ENCODE results near the gene TNK2. TPM values are rescaled to one million over a fixed set of nuclear protein-coding genes. Genes with fewer than 3 reads are reported as not detected.
A peak's percentile ranks its signal among the peaks of the same experiment; 100 is the strongest.

Gene TNK2
- total RNA-seq, 2 experiments from 2014 or later: 43.6 to 92.1 TPM

- peak overlapping the region; percentile 76 for H3K4me3 ChIP-seq (ENCODE audit: low read depth, low read length, poor library complexity, severe bottlenecking)
- peak overlapping the region; percentile 87 for H3K27ac ChIP-seq (ENCODE audit: low read depth, low read length, poor library complexity, severe bottlenecking)
- no peaks in the 10 kb centered on the region for H4K20me1 ChIP-seq (ENCODE audit: insufficient read depth, low read length)
- peaks cover 38% of the 10 kb centered on the region for H3K79me2 ChIP-seq (ENCODE audit: insufficient read depth, low read depth, low read length)
- ChIA-PET CTCF (ENCODE audit: unreplicated experiment) (interaction anchor here (4.0 kb wide), 1 partner anchor 15 kb away, joined by 20 read pairs; no protein-coding TSS in a partner anchor), POLR2A (interaction anchor here (4.3 kb wide), 1 partner anchor 14 kb away, joined by 38 read pairs; no protein-coding TSS in a partner anchor)
- no TSS peak for BruUV-seq (replicated peaks)
- no peaks in the 10 kb centered on the region for H3K9me2 ChIP-seq (ENCODE audit: insufficient read depth, low read length)
- H3K9me3 ChIP-seq (ENCODE audit: low read length): no peaks in the 10 kb centered on the region
- DNase-seq (ENCODE audit: low spot score): peak; percentile 46
- TF ChIP-seq EZH2phosphoT487 (IDR thresholded peaks at IDR 0.05; ENCODE audit: borderline replicate concordance, low read depth, low read length) (no peak), CTCF (conservative IDR thresholded peaks at IDR 0.05; ENCODE audit: low read length) (no peak)
- H3K36me3 ChIP-seq (ENCODE audit: insufficient read depth, low read length): no peaks in the 10 kb centered on the region
- peak overlapping the region; percentile 97 for H3K4me2 ChIP-seq (ENCODE audit: low read length)
- peaks cover 47% of the 10 kb centered on the region for H3K4me1 ChIP-seq (ENCODE audit: insufficient read depth, low read length, poor library complexity, severe bottlenecking)
- no peak overlapping the region for H2AFZ ChIP-seq (ENCODE audit: low read length)
- intact Hi-C loops (cut with micrococcal nuclease; ENCODE audit: unreplicated experiment): loop anchor here (5.0 to 10.0 kb wide), 3 partner anchors 367 to 1222 kb away; partner anchors contain the start of genes FAM43A, NCBP2 and PPP1R2
Measured at GRCh38 chr3:195908694-195909581, 587 bp upstream of the TNK2 start.

GRCh38 chr3:195907684-195907933 lies 742 bp downstream of the TNK2 start:
- no TSS peak for BruUV-seq (replicated peaks)
- intact Hi-C loops (cut with micrococcal nuclease; ENCODE audit: unreplicated experiment): loop anchor here (1.0 to 10.0 kb wide), 4 partner anchors 11 to 1220 kb away; partner anchors contain the start of genes FAM43A, NCBP2 and PPP1R2
- no peak for TF ChIP-seq CTCF (conservative IDR thresholded peaks at IDR 0.05; ENCODE audit: low read length)
- no peak for TF ChIP-seq EZH2phosphoT487 (IDR thresholded peaks at IDR 0.05; ENCODE audit: borderline replicate concordance, low read depth, low read length)
- H3K4me3 ChIP-seq (ENCODE audit: low read depth, low read length, poor library complexity, severe bottlenecking): peak overlapping the region; percentile 76
- H3K9me2 ChIP-seq (ENCODE audit: insufficient read depth, low read length): no peaks in the 10 kb centered on the region
- peak; percentile 69 for DNase-seq (ENCODE audit: low spot score)
- H3K4me2 ChIP-seq (ENCODE audit: low read length): peak overlapping the region; percentile 97
- H3K36me3 ChIP-seq (ENCODE audit: insufficient read depth, low read length): no peaks in the 10 kb centered on the region
- peak overlapping the region; percentile 87 for H3K27ac ChIP-seq (ENCODE audit: low read depth, low read length, poor library complexity, severe bottlenecking)
- H3K4me1 ChIP-seq (ENCODE audit: insufficient read depth, low read length, poor library complexity, severe bottlenecking): peaks cover 55% of the 10 kb centered on the region
- H4K20me1 ChIP-seq (ENCODE audit: insufficient read depth, low read length): no peaks in the 10 kb centered on the region
- peaks cover 49% of the 10 kb centered on the region for H3K79me2 ChIP-seq (ENCODE audit: insufficient read depth, low read depth, low read length)
- ChIA-PET CTCF (ENCODE audit: unreplicated experiment) (interaction anchor here (1.9 to 4.0 kb wide), 2 partner anchors 12 to 13 kb away, joined by 5 to 20 read pairs; no protein-coding TSS in a partner anchor), POLR2A (interaction anchor here (1.1 to 4.3 kb wide), 2 partner anchors 8 to 13 kb away, joined by 3 to 38 read pairs; no protein-coding TSS in a partner anchor)
- H2AFZ ChIP-seq (ENCODE audit: low read length): no peak overlapping the region
- H3K9me3 ChIP-seq (ENCODE audit: low read length): no peaks in the 10 kb centered on the region

Measured in OCI-LY7 (cell line).